Measurements from ENCODE around the gene CXorf49B.
"Not testable (repeated sequence)": the region's sequence is repeated elsewhere in the genome, so short reads cannot be mapped to it uniquely, and the experiment has no call there.

The CXorf49B gene

DNA sequence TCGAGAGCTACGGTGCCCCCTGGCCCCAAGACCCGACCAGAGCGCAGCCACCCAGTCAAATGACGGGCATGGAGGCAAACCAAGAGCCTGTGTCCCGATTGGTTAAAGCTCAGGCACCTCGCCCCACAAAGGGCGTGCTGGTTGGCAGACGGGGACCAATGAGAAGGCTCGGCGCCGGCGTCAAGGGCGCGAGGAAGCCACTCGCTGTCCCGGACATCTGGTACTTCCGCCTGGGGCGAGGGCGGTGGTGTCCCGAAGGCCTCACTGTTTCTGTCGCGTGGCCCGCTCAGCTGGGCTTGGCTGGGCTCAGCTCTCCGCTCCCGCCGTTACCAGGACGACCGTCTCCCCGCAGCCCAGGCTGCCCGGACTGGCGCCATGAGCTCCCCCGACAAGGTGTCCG lies at the start of gene CXorf49B:
Gene CXorf49B, plus strand, starts transcription at position 301 of the 400 bp plus-strand sequence. Its CDS starts 75 bp downstream, at position 376.
- DNase-seq = not testable (repeated sequence)

DNA sequence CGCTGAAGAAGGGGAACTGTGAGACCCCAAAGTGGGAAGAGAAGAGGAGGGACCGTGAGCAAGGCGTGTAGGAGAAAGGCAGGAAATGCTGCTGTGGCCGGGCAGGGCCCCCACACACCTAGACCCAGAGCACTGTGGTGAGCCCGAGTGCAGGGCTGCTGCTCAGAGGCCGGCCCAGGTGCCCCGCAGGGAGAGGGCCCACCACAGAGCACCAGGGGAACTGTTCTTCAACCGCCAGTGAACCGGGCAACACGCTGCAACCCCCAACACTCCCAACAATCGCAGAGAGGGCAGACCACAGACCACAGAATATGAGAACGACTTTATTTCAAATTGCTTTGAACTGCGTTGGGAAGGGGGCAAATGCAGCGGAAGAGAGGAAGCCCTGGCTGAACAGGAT lies 49.1 kb upstream of the CXorf49B start:
- not testable (repeated sequence) for DNase-seq

DNA sequence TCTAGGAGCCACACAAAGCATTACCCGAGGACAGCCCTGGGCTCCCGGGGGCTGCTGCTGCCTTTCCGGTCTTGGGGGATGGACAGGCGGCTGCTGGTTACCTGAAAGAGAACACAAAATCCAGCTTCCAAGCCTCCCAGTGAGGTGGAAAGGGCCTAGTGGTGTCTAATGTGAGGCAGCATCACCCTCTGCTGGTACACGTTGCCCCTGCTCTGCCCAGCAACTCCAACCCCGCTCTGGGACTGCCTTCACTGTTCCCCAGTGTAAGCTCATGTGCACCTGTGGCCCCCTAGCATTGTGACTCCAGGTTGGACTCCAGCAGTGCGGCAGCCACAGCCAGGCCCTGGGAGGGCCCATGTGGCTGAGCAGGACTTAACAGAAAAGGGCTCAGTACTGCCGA lies 47.6 kb upstream of the CXorf49B start:
- DNase-seq = not testable (repeated sequence)

DNA sequence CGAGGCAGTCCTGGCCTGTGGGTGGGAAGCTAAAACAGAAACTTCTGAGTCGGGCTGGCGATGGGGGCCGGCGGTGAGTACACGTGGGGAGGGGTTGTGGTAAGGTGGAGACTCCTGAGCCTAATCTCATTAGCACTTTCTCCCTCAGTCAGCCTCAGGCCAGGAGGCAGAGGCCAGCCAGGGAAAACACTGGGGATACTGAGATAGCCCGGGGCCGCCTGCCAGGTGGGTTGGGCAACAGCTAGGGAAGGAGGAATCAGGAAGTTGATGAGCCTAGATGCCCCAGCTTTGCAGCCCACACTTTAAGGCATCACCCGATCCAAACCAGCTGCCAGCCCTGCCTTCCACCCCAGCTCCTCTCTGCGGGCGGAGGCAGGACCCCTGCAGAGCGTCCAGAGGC lies 46.8 kb upstream of the CXorf49B start:
- not testable (repeated sequence) for DNase-seq

DNA sequence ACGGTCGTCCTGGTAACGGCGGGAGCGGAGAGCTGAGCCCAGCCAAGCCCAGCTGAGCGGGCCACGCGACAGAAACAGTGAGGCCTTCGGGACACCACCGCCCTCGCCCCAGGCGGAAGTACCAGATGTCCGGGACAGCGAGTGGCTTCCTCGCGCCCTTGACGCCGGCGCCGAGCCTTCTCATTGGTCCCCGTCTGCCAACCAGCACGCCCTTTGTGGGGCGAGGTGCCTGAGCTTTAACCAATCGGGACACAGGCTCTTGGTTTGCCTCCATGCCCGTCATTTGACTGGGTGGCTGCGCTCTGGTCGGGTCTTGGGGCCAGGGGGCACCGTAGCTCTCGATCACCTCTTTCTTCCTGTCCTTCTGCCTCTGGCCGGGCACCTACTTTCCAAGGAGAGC lies 45.0 kb upstream of the CXorf49B start, which contains the start of gene CXorf49:
Gene CXorf49, minus strand, starts transcription at position 101 of the 400 bp plus-strand sequence. CDS start 134 bp downstream, outside the sequence.
- DNase-seq = not testable (repeated sequence)

DNA sequence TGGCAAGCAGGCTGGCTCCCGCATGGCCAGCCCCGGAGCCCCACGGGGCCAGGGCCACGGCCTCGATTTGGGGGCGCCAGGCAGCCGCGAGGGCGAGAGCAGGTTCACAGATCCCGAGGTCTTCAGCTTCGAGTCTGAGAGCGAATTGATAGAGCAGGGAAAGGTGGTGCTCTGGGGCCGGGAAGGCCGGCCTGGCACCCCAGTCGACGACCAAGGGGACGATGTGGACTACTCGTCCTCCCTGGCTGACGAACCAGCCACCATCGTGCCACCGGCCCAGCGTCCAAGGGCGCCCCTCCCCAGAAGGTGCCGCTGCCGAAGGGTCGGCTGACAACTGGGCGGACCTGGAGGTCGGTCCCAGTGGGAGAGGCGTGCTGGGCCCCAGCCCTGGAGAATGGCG lies 44.0 kb upstream of the CXorf49B start:
- not testable (repeated sequence) for DNase-seq

DNA sequence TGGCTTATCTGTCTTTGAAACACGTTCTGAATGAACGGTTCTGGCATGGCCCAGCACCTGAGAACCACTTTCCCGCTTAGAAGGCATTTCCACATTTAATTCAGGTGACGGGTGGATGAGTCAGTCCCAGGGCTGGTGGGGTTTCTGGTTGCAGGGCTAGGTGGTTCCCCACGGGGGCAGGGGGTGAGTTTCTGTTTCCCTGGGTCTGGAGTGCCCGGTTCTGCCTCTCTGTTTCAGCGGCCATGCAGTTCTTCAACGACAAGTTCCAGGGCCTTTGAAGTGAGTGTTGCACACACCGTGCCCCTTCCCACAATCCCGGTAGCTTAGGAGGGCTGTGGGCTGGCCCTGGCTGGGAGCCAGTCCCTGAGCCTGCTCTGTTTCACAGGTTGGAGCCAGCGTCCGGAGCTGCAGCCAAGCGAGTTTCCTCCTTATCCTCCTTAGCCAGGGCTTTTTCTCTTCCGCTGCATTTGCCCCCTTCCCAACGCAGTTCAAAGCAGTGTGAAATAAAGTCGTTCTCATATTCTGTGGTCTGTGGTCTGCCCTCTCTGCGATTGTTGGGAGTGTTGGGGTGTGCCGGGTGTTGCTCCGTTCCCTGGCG lies 42.8 kb upstream of the CXorf49B start:
- not testable (repeated sequence) for DNase-seq

DNA sequence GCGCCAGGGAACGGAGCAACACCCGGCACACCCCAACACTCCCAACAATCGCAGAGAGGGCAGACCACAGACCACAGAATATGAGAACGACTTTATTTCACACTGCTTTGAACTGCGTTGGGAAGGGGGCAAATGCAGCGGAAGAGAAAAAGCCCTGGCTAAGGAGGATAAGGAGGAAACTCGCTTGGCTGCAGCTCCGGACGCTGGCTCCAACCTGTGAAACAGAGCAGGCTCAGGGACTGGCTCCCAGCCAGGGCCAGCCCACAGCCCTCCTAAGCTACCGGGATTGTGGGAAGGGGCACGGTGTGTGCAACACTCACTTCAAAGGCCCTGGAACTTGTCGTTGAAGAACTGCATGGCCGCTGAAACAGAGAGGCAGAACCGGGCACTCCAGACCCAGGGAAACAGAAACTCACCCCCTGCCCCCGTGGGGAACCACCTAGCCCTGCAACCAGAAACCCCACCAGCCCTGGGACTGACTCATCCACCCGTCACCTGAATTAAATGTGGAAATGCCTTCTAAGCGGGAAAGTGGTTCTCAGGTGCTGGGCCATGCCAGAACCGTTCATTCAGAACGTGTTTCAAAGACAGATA lies 2.4 kb upstream of the CXorf49B start:
- not testable (repeated sequence) for DNase-seq

DNA sequence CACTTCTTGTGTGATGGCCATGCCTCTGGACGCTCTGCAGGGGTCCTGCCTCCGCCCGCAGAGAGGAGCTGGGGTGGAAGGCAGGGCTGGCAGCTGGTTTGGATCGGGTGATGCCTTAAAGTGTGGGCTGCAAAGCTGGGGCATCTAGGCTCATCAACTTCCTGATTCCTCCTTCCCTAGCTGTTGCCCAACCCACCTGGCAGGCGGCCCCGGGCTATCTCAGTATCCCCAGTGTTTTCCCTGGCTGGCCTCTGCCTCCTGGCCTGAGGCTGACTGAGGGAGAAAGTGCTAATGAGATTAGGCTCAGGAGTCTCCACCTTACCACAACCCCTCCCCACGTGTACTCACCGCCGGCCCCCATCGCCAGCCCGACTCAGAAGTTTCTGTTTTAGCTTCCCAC lies 1.7 kb downstream of the CXorf49B start:
- not testable (repeated sequence) for DNase-seq

DNA sequence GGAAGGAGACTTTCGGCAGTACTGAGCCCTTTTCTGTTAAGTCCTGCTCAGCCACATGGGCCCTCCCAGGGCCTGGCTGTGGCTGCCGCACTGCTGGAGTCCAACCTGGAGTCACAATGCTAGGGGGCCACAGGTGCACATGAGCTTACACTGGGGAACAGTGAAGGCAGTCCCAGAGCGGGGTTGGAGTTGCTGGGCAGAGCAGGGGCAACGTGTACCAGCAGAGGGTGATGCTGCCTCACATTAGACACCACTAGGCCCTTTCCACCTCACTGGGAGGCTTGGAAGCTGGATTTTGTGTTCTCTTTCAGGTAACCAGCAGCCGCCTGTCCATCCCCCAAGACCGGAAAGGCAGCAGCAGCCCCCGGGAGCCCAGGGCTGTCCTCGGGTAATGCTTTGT lies 2.5 kb downstream of the CXorf49B start:
- not testable (repeated sequence) for DNase-seq

DNA sequence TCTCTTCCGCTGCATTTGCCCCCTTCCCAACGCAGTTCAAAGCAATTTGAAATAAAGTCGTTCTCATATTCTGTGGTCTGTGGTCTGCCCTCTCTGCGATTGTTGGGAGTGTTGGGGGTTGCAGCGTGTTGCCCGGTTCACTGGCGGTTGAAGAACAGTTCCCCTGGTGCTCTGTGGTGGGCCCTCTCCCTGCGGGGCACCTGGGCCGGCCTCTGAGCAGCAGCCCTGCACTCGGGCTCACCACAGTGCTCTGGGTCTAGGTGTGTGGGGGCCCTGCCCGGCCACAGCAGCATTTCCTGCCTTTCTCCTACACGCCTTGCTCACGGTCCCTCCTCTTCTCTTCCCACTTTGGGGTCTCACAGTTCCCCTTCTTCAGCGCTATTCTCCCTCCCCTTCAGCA lies 4.0 kb downstream of the CXorf49B start:
- DNase-seq = not testable (repeated sequence)

DNA sequence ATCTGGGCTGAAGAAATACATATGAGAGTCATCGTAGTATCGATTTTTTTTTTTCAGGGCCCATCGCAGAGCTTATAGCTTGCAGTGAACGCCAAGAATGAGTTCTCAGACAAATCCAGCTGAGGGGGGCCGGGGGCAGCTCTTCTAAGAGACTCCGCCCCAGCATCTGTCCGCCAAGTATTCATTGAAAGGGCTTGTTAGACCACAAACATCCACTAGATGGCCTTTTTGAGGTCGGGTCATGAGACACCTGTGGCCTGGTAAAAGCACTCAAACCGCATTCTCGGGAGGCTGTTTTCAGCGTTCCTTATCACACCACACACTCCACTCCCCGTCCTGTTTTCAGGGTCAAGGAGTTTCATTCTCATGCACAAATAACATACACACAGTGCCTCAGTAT lies 15.2 kb downstream of the CXorf49B start:
- DNase-seq = not testable (repeated sequence)

DNA sequence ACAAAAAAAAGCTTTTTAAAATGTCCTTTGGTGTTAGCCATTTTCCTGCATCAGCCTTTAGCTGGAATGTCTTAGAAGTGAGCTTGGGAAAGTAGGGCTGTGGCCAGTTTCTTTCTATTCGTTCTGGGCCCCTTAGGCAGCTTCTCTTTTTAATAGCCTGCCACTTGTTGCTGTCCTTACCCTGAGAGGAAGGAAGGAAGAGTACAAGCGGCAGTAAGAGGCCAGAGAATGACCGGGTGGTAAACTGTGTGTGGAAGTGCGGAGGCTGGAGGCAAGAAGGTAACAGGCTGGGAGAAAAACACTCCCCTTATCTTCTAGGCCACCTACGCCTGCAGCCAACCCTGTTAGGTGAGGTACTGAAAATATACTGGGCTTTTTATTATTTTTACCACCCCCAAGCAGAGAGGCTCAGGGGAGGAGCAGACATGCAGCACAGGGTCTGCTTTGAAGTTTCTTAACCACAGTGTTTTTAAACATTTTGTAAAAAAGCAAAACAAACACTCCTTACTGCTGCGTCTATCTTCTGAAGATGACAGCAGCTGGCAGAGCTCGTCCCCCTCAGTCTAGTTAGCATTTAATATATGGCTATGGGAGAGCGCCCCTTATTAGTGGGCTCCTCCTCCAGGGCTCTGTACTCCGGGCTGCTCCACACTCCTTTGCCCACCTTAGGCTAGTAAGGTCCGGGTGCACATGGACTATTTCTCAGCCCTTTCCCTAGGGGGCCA lies 19.2 kb downstream of the CXorf49B start:
- not testable (repeated sequence) for DNase-seq

DNA sequence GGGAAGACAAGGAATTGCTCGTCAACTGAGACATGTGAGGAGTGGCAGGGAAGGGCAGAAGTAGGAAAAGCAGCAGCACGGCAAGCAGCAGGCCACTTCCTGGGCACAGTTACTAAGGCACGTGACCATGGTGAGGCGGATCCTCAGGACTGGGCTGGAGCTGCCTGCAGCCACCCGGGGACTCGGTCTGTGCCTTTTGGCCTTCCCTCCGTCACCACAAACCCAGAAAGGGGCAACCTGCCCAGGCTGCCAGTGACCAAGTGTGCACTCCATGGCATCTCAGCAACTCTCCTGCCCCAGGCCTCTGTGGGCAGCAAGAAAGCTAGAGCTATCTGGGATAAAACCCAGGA lies 19.8 kb downstream of the CXorf49B start:
- DNase-seq = not testable (repeated sequence)

DNA sequence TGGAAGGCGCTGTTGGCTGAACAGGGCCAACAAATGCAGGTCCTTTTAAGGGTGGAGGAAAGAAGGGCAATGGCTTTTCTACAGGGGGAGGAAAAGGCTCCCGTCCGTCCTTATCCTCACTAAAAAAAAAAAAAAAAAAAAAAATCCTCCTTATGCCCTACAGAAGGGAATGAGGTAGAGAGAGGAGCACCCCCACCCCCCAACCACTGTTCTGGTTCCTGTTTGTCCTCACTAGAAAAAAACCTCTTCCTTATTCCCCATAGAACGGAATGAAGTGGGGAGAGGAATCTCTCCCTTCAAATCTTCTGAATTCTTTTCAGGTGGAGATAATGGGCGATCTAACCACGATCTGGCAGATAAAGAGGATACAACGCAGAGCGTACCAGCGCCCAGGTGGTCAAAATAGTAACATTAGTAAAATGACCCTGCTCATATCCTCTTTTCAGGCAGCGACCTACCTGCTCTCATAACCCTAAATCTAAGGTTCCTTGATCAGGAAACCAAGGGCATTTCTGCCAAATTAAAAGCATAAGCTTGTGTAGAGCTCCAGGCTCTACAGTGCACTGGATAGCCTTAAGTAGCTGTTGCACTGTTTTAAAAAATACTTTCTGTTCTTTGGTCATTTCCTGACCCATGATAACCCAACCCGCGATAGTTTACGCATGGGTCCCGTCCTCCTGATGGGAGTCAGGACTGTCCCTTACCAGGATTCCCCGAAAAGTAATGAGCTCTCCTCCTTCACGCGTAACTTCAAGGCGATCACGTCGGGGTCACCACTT lies 20.6 kb downstream of the CXorf49B start:
- DNase-seq = not testable (repeated sequence)

DNA sequence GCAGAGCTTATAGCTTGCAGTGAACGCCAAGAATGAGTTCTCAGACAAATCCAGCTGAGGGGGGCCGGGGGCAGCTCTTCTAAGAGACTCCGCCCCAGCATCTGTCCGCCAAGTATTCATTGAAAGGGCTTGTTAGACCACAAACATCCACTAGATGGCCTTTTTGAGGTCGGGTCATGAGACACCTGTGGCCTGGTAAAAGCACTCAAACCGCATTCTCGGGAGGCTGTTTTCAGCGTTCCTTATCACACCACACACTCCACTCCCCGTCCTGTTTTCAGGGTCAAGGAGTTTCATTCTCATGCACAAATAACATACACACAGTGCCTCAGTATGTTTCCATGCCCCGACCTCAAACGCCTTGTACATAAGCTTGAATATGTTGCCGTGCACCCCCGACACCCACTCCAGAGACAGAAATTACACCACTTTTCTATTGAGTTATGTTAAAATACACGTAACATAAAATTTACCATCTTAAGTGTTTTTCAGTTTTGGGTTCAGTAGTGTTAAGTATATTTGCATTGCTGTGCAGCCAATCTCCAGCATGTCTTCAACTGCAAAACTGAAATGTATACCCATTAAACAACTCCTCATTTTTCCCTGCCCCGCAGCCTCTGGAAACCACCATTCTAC lies 21.3 kb downstream of the CXorf49B start:
- not testable (repeated sequence) for DNase-seq

DNA sequence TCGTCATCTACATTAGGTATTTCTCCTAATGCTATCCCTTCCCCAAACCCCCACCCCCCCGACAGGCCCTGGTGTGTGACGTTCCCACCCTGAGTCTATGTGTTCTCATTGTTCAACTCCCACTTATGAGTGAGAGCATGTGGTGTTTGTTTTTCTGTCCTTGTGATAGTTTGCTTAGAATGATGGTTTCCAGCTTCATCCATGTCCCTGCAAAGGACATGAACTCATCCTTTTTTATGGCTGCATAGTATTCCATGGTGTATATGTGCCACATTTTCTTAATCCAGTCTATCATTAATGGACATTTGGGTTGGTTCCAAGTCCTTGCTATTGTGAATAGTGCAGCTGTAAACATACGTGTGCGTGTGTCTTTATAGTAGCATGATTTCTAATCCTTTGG lies 43.3 kb downstream of the CXorf49B start:
- not testable (repeated sequence) for DNase-seq

DNA sequence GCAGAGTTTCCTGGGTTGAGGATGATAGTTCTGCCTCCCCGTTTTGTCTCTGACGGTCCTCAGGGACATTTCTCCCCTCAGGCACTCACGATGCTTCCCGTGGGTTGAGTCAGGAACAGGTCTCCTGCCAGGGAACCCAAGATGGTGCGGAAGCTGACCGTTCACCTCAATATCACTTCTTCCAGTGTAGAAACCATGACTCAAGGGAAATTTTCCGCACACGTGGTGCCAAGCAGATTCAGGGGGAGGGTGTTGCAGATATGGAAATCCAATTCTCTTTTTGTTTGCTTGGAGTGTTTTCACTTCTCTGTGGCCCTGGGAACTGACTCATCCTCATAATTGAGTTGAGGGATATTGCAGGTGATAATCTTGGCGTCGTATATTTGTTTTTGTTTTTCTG lies 46.7 kb downstream of the CXorf49B start:
- no peak for DNase-seq

DNA sequence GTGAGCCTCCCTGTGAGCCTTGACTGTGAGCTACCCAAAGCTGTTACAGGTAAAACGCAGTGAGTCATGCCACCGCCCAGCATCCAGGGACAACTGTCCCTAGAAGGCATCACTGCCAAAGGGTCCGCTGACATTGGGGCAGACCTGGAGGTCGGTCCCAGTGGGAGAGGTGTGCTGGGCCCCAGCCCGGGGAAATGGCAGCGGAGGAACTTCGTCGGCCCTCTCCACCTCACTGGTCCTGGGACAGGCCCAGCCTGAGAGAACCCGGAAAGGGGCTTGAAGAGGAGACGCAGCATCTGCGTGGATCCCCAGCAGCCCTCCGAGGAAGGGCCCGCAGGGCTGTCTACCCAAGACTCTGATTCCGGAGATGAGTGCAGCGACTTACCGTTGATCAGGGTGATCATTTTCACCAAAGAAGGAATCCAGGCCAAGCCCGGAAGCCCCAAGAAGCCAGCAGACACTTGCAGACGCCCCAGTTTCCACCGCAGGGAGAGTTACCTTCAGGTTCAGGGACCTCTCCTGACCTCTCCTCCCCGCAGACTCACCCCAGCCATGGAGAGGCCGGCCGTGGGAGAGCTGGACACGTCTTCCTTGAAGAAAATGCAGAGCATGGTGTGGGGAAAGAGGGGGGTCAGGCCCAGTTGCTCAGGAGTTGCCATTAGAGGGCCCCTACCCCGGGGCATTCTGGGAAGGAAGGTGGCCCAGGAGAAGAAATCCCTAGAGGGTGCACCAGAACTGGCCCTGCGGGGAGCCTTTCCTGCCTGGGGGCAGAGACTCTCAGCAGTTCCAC lies 51.2 kb downstream of the CXorf49B start:
- DNase-seq = no peak

DNA sequence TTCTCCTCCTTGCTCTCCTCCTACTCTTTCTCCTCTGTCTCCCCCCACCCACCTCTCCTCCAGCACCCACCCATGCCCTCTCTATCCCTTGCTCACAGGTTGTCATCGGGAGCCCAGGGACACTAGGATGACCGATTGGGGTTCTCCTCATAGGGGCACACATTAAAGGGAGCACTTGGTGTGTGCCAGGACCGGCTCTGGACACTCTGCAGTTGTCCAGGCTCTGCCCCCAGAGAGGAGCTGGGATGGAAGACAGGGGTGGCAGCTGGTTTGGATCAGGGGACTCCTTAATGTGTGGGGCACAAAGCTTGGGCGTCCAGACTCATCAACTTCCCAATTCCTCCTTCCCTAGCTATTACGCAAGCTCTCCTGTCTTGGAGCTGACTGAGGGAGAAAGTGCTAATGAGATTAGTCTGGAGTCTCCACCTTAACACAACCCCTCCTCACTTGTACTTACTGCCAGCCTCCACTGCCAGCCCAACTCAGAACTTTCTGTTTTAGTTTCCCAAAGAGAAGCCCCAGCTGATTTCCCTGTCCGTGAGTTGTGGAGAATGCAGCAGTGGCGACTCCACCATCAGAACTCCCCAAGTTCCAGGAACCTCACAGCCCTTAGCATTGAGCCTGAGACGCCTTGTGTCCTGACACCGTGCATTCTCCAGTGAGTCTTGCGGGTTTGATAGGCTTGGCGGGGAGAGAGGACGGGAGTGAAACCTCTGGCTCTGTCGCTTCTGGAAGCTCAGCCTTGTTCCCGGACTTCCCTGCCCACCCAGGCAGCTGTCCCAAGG lies 52.2 kb downstream of the CXorf49B start:
- no peak for DNase-seq

DNA sequence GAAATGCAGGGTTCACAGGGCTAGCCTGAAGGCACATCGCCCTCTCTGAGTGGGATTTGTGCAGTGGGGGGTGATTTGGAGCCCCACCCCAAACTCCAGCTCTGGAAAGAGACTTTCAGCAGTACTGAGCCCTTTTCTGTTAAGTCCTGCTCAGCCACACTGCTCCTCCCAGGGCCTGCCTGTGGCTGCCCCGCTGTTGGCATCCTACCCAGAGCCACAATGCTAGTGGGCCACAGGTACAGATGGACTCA lies 52.7 kb downstream of the CXorf49B start:
- no peak for DNase-seq

Data from stimulated activated naive CD4-positive, alpha-beta T cell treated with Interleukin-2 at 50 U/mL for 16 hours (primary cell).